Measurements from ENCODE around the gene NDUFA5.

Gene NDUFA5

GRCh38 chr7:123502201-123502600, 55.4 kb downstream of the NDUFA5 start:
- DNase-seq (ENCODE audit: low spot score): no peak

DNA sequence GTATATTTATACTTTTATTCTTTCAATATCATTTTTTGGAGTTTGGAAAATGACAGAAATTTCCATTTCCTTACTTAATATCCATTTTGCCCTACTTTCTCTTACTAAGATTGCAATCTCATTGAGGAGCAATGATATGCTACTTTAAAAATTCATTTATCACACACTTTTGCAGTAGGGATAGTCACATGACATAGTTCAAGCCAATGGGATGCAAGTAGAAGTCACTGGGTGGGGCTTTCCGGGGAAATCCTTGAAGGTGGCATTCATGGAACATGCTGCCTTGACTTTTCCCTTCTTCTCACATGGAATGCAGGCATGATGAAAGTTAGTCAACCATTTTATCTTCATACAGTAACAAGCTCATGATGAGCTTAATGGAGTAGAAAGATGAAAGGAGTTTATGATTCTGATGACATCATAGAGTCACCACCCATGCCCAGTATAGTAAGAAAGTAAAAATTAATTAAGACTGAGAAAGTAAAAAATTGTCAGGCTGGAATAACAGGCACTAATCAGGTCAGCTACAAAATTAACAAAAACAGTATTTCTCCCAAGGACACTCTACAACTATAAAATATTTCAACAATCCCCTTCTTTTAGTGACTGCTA, 56.6 kb downstream of the NDUFA5 start:
- no peak for DNase-seq (ENCODE audit: low spot score)

- no peak for DNase-seq (ENCODE audit: low spot score)
Observed at GRCh38 chr7:123499211-123499970, 58.2 kb downstream of the NDUFA5 start.

DNA sequence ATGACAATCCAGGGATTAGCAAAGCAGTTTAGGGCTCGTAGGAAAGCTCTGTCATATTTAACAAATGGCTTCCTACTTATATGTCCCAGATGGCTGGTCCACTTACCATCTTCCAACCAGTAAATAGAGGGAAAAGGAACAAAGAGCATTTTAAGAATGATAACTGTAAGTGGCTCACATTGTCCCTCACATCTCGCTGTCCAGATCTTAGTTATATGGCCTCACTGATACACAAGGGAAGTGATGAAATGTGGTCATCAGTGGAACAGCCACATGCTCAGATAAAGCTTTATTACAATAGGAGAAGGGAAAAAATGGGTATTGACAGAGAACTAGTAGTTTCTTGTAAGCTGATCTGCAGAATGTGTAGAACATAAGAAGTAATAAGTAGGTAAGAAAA, 59.0 kb downstream of the NDUFA5 start:
- no peak for DNase-seq (ENCODE audit: low spot score)

- DNase-seq (ENCODE audit: low spot score): no peak
Observed at GRCh38 chr7:123498031-123498430, 59.6 kb downstream of the NDUFA5 start.

GRCh38 chr7:123494193-123494796, 63.3 kb downstream of the NDUFA5 start:
- DNase-seq (ENCODE audit: low spot score): peak; percentile 60

DNA sequence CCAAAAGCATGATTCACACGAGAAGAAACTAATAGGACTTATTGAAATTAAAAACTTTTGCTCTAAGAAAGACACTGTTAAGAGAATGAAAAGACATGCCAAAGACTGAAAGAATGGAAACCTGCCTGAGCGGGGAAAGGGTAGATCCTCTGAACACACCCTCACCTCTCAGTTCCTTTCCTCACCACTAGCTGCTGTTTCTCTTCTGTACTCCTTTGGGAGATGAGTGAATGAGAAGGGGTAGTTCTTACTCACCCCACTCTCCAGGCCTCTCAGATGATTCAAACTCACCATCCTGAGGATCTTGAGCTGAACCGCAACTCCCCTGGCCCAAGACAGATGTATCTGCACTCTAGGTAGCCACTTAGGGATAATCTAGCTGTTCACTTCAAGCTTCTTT, 65.1 kb downstream of the NDUFA5 start:
- DNase-seq (ENCODE audit: low spot score): no peak

All from hematopoietic multipotent progenitor cell treated with erythropoietin and hydrocortisone succinate and interleukin-3 and kit ligand, for 15 days (in vitro differentiated cells).